Body of pancreas (tissue), 4 donors: ENCODE results near the gene BTD.

ENCODE experiments used
- POLR2A ChIP-seq, 3 donors: fragments of 450-650 bp; IDR thresholded peaks; one replicate each; pipeline ENCODE4 v1.6.1; 2016; ENCODE audit warnings: antibody characterized with exemption in 3 of 3, mild to moderate bottlenecking in 2 of 3
- TF ChIP-seq, protein P1 (sequence below), 7 experiments: fragments of 450-650 bp in 4 of 7; fragments of 200-600 bp in 3 of 7; sonication (generic) in 3 of 7; IDR thresholded peaks; one replicate each; pipeline ENCODE4 v1.5.1; 2016 to 2019; ENCODE audit warnings: antibody characterized with exemption in 7 of 7

DNA sequence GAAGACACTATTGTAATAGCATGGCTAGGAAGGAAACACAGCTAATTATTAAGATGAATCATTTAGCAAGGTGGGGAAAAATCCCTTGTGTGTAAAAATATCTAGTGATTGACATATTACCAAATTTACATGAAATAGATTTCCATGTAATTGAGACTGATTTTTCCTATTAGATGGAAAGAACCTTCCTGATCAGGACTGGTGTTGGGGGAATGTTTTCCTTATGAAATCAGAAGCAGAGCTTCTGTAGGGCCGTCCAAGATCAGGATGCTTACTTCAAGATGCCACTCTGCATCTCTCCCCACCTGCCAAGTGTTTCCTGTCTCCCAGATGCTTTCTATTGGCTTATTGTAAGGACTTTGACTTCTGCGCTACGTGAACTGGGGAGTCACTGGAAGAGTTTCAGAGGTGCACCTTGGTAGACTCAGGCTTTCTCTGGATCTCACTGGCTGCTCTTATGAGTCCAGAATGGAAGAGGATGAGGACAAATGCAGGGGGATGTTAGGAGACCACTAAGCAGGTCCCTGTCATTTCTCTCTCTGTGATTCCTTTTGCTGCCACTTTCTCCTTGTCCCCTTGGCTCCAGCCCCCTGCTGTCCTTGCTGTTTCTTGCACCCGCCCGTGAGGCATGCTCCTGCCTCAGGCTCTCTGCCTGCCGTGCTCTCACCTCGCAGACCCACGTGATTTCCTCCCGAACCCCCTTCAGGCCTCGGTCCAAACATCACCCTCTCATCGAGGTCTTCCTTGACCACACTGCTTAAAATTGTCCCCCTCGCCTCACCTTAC is 30.1 kb downstream of the BTD start:
- TF ChIP-seq, protein P1, sequence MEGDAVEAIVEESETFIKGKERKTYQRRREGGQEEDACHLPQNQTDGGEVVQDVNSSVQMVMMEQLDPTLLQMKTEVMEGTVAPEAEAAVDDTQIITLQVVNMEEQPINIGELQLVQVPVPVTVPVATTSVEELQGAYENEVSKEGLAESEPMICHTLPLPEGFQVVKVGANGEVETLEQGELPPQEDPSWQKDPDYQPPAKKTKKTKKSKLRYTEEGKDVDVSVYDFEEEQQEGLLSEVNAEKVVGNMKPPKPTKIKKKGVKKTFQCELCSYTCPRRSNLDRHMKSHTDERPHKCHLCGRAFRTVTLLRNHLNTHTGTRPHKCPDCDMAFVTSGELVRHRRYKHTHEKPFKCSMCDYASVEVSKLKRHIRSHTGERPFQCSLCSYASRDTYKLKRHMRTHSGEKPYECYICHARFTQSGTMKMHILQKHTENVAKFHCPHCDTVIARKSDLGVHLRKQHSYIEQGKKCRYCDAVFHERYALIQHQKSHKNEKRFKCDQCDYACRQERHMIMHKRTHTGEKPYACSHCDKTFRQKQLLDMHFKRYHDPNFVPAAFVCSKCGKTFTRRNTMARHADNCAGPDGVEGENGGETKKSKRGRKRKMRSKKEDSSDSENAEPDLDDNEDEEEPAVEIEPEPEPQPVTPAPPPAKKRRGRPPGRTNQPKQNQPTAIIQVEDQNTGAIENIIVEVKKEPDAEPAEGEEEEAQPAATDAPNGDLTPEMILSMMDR (IDR thresholded peaks at IDR 0.05), result no peak
- no peak for TF ChIP-seq POLR2A (IDR thresholded peaks at IDR 0.05)
